ENCODE data around the gene NKPD1.

NKPD1 gene

DNA sequence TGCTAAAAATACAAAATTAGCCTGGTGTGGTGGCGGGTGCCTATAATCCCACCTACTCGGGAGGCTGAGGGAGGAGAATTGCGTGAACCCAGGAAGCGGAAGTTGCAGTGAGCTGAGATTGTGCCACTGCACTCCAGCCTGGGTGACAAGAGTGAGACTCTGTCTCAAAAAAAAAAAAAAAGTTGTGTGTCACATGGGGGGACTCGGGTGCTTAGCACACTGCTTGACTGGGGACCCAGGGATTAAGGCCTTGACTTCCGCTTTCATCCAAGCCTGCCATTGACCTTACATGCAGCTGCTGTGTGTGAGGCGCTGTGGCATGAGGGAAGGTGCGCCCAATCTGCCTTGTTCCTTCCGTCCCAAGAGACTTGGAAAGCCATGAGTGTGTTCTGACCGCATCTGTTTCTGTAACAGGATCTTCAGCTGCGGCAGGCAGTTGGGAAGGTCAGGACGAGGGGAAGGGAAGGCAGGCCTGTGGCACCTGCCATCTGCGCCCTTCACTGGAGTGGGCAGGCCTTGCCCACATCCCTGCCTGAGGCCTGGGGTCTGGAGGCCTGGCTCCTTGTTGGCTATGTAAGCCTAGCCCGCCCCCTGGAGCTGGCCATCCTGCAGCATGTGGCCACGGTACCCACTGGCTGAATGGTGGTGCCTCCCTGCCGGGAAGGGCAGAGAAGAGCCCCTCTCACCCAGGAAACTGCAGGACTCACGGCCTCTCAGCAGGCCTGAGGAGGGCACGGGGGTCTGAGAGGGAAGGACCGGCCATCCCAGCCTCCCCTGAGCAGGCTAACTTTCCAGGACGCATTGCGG, 44.8 kb downstream of the NKPD1 start:
- H3K27ac ChIP-seq (ENCODE audit: low read depth, low read length, severe bottlenecking) = no peak overlapping the region
- WGBS, 2 experiments (ENCODE audit: insufficient coverage in 2 of 2) = 96 to 97% methylated on average over 19 to 20 of the region's 21 CpGs

DNA sequence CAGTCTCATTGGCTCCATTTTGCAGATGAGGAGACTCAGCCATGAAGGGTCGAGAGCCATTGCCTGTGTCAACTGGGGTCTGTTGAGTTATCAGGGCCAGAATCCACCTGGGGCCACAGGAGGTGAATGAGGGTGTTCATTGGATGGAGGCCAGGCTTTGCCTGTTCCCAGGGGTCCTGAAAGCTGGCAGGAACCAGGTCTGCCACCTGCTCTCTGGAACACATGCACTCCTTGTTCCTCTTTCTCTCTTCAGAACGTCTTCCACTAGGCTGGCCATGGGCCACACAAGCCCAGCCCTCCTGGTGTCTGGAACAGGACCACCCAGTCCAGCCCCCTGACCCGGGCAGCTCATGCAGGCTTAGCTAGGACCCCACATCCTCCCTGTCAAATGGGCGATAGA, 46.7 kb downstream of the NKPD1 start:
- Histone ChIP-seq H3K4me1 (ENCODE audit: control insufficient read depth, insufficient read depth, low read length, poor library complexity, severe bottlenecking) (no peaks in the 10 kb centered on the region), H3K27ac (ENCODE audit: low read depth, low read length, severe bottlenecking) (no peak overlapping the region), H3K4me3 (ENCODE audit: extremely low read depth, insufficient read depth, low read length, poor library complexity, severe bottlenecking) (no peak overlapping the region), H3K9me3 (ENCODE audit: control insufficient read depth, low read length) (no peaks in the 10 kb centered on the region), H3K36me3 (ENCODE audit: control insufficient read depth, insufficient read depth, low read length) (peaks cover 11% of the 10 kb centered on the region)
- WGBS, 2 experiments (ENCODE audit: insufficient coverage in 2 of 2) = 89 to 96% methylated on average over 3 to 4 of the region's 4 CpGs

More for the DNA sequence above, 44.8 kb downstream of the NKPD1 start:
- H3K36me3 ChIP-seq (ENCODE audit: control insufficient read depth, insufficient read depth, low read length) = peaks cover 8% of the 10 kb centered on the region
- no peaks in the 10 kb centered on the region for H3K9me3 ChIP-seq (ENCODE audit: control insufficient read depth, low read length)
- H3K4me1 ChIP-seq (ENCODE audit: control insufficient read depth, insufficient read depth, low read length, poor library complexity, severe bottlenecking) = no peaks in the 10 kb centered on the region
- no peak overlapping the region for H3K4me3 ChIP-seq (ENCODE audit: extremely low read depth, insufficient read depth, low read length, poor library complexity, severe bottlenecking)

DNA sequence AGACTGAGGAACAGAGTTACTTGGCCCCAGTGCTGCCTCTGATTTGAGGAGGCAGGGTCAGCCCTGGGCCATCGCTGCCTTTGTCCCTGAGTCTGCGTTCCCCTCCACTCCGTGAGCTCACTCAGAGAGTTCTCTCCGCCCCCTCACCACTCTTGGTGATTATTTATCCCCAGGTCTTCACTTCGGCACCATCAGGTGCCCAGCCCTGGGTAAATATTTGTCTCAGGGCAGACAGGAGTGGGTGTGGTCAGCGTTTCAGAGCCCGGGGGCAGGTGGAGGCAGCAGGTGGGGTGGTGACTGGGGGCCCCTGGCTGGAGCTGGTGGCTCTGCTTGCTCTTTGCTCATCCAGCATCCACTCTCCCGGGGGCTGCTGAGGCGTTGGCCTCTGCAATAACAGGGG, 47.2 kb downstream of the NKPD1 start:
- no peak overlapping the region for H3K27ac ChIP-seq (ENCODE audit: low read depth, low read length, severe bottlenecking)
- WGBS, 2 experiments (ENCODE audit: insufficient coverage in 2 of 2) = 89 to 90% methylated on average over 7 to 8 of the region's 9 CpGs

DNA sequence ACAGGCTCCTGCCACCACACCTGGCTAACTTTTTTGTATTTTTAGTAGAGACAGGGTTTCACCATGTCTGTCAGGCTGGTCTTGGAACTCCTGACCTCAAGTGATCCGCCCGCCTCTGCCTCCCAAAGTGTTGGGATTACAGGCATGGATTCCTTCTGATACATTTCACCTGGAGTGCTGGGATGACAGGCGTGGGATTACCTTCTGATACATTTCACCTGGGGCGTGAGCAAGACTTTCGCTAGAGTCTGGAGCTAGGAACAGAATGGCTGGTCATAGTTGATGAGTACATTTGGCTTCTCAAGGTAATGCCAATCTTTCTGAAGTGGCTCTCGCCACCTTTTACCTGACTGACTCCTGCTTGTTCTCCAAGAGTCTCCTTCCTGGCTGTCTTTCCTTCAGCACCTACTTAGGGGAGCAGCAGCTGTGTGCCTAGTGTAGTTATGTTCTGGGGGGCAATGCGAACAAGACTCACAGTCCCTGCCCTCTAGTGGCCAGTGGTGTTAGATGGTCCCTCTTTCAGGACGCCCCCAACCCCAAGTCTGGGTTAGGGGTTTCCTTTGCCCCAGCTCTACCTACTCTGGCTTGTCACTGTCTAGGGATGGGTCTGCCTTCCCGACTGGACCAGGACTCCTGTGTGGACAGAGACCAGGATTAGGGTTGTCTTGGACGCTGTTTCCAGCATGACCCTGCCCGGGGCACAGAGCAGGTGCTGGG, 48.5 kb downstream of the NKPD1 start:
- Histone ChIP-seq H3K4me3 (ENCODE audit: extremely low read depth, insufficient read depth, low read length, poor library complexity, severe bottlenecking) (no peak overlapping the region), H3K4me1 (ENCODE audit: control insufficient read depth, insufficient read depth, low read length, poor library complexity, severe bottlenecking) (no peaks in the 10 kb centered on the region), H3K27ac (ENCODE audit: low read depth, low read length, severe bottlenecking) (no peak overlapping the region), H3K36me3 (ENCODE audit: control insufficient read depth, insufficient read depth, low read length) (peaks cover 11% of the 10 kb centered on the region), H3K9me3 (ENCODE audit: control insufficient read depth, low read length) (no peaks in the 10 kb centered on the region)
- 92% methylated on average over 10 of the region's 11 CpGs for WGBS, 2 experiments (ENCODE audit: insufficient coverage in 2 of 2)

More for the DNA sequence above, 47.2 kb downstream of the NKPD1 start:
- Histone ChIP-seq H3K36me3 (ENCODE audit: control insufficient read depth, insufficient read depth, low read length) (peaks cover 11% of the 10 kb centered on the region), H3K4me1 (ENCODE audit: control insufficient read depth, insufficient read depth, low read length, poor library complexity, severe bottlenecking) (no peaks in the 10 kb centered on the region), H3K4me3 (ENCODE audit: extremely low read depth, insufficient read depth, low read length, poor library complexity, severe bottlenecking) (no peak overlapping the region), H3K9me3 (ENCODE audit: control insufficient read depth, low read length) (no peaks in the 10 kb centered on the region)

Data from mesodermal cell (in vitro differentiated cells).